Activated B cell treated with CpG ODN at 0.5 μM for 24 hours (primary cell): Measurements from ENCODE around the gene KCNJ2. TPM values are rescaled to one million over a fixed set of nuclear protein-coding genes. Genes with fewer than 3 reads are reported as not detected.

Experiments used
- ATAC-seq: fragments of 200-7000 bp; cut with Tn5 transposase; one replicate; pipeline ENCODE4 v1.10.0; 2021; ENCODE audit warnings: low read depth, mild to moderate bottlenecking, moderate library complexity
- CTCF ChIA-PET: fragments of 350-600 bp; sonication (Branson Sonifier 250); formaldehyde crosslinking; loops from one replicate; lab custom pipeline; 2021; ENCODE audit warnings: antibody characterized with exemption; lab: Charles Lee
- POLR2A ChIA-PET: fragments of 350-600 bp; sonication (Branson Sonifier 250); formaldehyde crosslinking; loops from one replicate; lab custom pipeline; 2021; ENCODE audit warnings: antibody characterized with exemption; lab: Charles Lee
- DNase-seq: peaks from one replicate; pipeline ENCODE4 v3.0.0; 2022
- H3K27ac Mint-ChIP-seq: one replicate; pipeline ENCODE4 v1.8.0; 2020; ENCODE audit warnings: mixed read lengths
- H3K27me3 Mint-ChIP-seq: one replicate; pipeline ENCODE4 v1.8.0; 2021; ENCODE audit warnings: mixed read lengths
- H3K36me3 Mint-ChIP-seq: one replicate; pipeline ENCODE4 v1.8.0; 2021; ENCODE audit warnings: low read depth, mixed read lengths
- H3K4me1 Mint-ChIP-seq: one replicate; pipeline ENCODE4 v1.8.0; 2021; ENCODE audit warnings: mixed read lengths
- H3K4me3 Mint-ChIP-seq: one replicate; pipeline ENCODE4 v1.8.0; 2020; ENCODE audit warnings: mild to moderate bottlenecking, mixed read lengths
- H3K9me3 Mint-ChIP-seq: one replicate; pipeline ENCODE4 v1.8.0; 2020; ENCODE audit warnings: mixed read lengths
- intact Hi-C: fragments of 100-400 bp; cut with micrococcal nuclease; formaldehyde crosslinking; loops from one replicate; pipeline ENCODE4 v1.15.1; 2024
- total RNA-seq: library from RNA; stranded (reverse); gene quantifications from 2 replicates; pipeline ENCODE4 v1.2.3, GENCODE V29; 2022
- TF ChIP-seq, protein P1 (sequence below): fragments of 200-600 bp; IDR thresholded peaks from one replicate; pipeline ENCODE4 v1.8.0; 2022; ENCODE audit warnings: antibody characterized with exemption, mild to moderate bottlenecking

Gene KCNJ2
- total RNA-seq, 1 donor from 2014 or later: 0.04 TPM

DNA sequence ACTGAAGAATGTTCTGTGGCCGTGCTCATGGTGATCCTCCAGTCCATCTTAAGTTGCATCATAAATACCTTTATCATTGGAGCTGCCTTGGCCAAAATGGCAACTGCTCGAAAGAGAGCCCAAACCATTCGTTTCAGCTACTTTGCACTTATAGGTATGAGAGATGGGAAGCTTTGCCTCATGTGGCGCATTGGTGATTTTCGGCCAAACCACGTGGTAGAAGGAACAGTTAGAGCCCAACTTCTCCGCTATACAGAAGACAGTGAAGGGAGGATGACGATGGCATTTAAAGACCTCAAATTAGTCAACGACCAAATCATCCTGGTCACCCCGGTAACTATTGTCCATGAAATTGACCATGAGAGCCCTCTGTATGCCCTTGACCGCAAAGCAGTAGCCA is 36.8 kb upstream of the KCNJ2 start:
- ChIA-PET CTCF (interaction anchor here (2.3 kb wide), 1 partner anchor 11 kb away, joined by 10 read pairs; no protein-coding TSS in a partner anchor), POLR2A (no interaction called here)
- DNase-seq: no peak
- no peak for ATAC-seq
- Mint-ChIP-seq H3K4me3 (no peak overlapping the region), H3K4me1 (peaks cover 8% of the 10 kb centered on the region), H3K27ac (no peak overlapping the region), H3K27me3 (no peaks in the 10 kb centered on the region), H3K9me3 (no peaks in the 10 kb centered on the region), H3K36me3 (no peaks in the 10 kb centered on the region)
- TF ChIP-seq, protein P1, sequence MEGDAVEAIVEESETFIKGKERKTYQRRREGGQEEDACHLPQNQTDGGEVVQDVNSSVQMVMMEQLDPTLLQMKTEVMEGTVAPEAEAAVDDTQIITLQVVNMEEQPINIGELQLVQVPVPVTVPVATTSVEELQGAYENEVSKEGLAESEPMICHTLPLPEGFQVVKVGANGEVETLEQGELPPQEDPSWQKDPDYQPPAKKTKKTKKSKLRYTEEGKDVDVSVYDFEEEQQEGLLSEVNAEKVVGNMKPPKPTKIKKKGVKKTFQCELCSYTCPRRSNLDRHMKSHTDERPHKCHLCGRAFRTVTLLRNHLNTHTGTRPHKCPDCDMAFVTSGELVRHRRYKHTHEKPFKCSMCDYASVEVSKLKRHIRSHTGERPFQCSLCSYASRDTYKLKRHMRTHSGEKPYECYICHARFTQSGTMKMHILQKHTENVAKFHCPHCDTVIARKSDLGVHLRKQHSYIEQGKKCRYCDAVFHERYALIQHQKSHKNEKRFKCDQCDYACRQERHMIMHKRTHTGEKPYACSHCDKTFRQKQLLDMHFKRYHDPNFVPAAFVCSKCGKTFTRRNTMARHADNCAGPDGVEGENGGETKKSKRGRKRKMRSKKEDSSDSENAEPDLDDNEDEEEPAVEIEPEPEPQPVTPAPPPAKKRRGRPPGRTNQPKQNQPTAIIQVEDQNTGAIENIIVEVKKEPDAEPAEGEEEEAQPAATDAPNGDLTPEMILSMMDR: no peak
- intact Hi-C loops: no loop called here

DNA sequence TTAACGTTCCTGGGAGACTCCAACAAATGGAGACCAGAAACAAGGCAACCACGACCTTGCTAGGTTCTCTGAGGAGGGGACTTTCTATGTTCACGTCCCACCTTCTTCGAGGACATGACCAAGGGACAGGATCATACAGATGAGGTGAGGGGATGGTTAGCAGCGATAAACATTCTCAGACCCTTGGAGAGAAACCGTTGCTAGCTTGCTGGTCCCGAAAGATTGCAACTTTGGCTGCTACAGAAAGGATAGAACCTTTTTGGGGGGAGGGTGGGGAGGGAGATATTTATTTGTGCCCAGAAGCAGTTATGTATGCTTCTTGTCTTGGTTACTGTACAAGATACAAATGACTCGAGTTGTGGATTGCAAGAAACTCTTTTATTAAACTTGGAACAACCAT is 35.3 kb upstream of the KCNJ2 start:
- Mint-ChIP-seq H3K27ac (no peak overlapping the region), H3K4me1 (peaks cover 16% of the 10 kb centered on the region), H3K9me3 (no peaks in the 10 kb centered on the region), H3K27me3 (no peaks in the 10 kb centered on the region), H3K36me3 (no peaks in the 10 kb centered on the region), H3K4me3 (no peak overlapping the region)
- TF ChIP-seq, protein P1: no peak
- ChIA-PET POLR2A (no interaction called here), CTCF (no interaction called here)
- DNase-seq (no peak), ATAC-seq (no peak)
- intact Hi-C loops: no loop called here

DNA sequence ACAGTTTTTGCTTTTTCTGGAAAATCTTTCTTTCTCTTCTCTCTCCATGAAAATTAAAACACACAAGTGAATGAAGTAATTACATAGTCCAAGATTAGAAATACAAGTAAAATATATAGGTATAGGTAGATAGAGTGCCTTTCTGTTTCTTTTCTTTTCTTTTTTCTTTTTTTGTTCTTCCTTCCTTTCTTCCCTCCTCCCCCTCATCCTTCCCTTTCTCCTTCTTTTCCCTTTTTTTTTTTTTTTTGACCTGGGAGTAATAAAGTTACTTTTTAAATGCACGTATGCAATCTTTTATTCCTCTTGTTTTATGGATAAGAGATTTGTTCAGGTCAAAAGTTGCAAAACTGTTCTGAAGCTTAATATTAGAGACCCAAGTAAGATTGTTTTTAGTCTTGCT is 34.6 kb upstream of the KCNJ2 start:
- Mint-ChIP-seq H3K36me3 (no peaks in the 10 kb centered on the region), H3K4me1 (peaks cover 16% of the 10 kb centered on the region), H3K4me3 (no peak overlapping the region), H3K27ac (no peak overlapping the region), H3K9me3 (no peaks in the 10 kb centered on the region), H3K27me3 (no peaks in the 10 kb centered on the region)
- no peak for ATAC-seq
- DNase-seq: no peak
- POLR2A ChIA-PET: no interaction called here
- CTCF ChIA-PET: no interaction called here
- intact Hi-C loops: no loop called here
- TF ChIP-seq, protein P1: no peak

GRCh38 chr17:70136131-70136530 is 33.2 kb upstream of the KCNJ2 start:
- Mint-ChIP-seq H3K4me1 (peaks cover 16% of the 10 kb centered on the region), H3K36me3 (no peaks in the 10 kb centered on the region), H3K4me3 (no peak overlapping the region), H3K9me3 (no peaks in the 10 kb centered on the region), H3K27me3 (no peaks in the 10 kb centered on the region), H3K27ac (no peak overlapping the region)
- TF ChIP-seq, protein P1: no peak
- intact Hi-C loops: no loop called here
- DNase-seq: no peak
- ChIA-PET CTCF (no interaction called here), POLR2A (no interaction called here)
- no peak for ATAC-seq

DNA sequence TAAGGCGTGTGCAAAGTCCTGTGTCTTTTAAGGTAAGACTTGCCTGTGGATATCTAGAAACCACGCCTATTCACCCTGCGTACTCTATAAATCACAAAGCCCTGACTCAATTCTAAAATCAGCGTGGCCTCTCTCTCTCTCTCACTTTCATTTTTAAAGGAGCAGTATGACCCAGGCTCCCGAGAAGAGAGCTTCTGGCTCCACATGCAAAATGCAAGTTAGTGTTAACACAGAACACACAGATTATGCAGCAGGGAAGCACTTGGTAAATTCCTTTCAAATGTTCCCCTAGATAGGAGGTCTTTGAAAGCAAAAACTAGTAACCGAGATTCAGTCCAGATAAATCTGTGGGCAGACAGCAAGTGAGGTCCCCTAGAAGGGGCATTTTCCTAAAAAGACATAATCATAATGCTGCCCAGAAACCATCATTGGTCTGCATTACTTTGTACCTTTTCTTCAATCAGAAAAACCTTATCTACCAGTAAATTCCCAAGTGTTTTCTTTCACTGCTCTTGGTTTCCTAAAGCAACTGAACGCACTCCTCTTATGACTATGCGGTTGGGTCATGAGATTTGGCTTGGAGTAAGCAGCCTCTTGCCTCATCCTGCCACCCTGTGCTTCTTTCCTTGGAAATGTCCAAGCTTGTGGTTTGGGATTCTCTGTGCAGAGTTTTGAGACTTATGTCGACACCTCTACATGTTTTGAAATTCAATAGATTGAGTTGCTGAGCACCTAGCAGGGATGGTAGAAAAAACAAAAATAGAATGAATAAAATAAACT is 31.7 kb upstream of the KCNJ2 start:
- Mint-ChIP-seq H3K4me1 (peaks cover 16% of the 10 kb centered on the region), H3K4me3 (peak overlapping the region; percentile 79), H3K27ac (peak overlapping the region; percentile 31), H3K27me3 (no peaks in the 10 kb centered on the region), H3K36me3 (no peaks in the 10 kb centered on the region), H3K9me3 (no peaks in the 10 kb centered on the region)
- ChIA-PET POLR2A (no interaction called here), CTCF (no interaction called here)
- intact Hi-C loops: no loop called here
- TF ChIP-seq, protein P1: no peak
- ATAC-seq: peak; percentile 94
- no peak for DNase-seq
